ENCODE results near the gene KDM3A. TPM values are rescaled to one million over a fixed set of nuclear protein-coding genes. Genes with fewer than 3 reads are reported as not detected.

Gene KDM3A
- total and polyA plus RNA-seq, 2 of the 8 experiments (the other 6 are each of a cell fraction or from before 2014, with no cell fraction given), result 15.8 to 29.2 TPM

GRCh38 chr2:86498468-86499260, 57.5 kb downstream of the KDM3A start:
- Histone ChIP-seq H2BK20ac (ENCODE audit: low read length) (no peak overlapping the region), H3K14ac (ENCODE audit: insufficient read length) (no peak overlapping the region), H3K9me3 (ENCODE audit: insufficient read depth in 2 of 2, low read depth in 1 of 2, low read length in 1 of 2) (peaks cover 16 to 24% of the 10 kb centered on the region in 2 experiments), H2AFZ (ENCODE audit: low read length) (no peak overlapping the region), H3K23me2 (ENCODE audit: low read depth, low read length) (no peaks in the 10 kb centered on the region), H4K20me1 (replicated peaks in 1 of 2; ENCODE audit: control insufficient read depth in 1 of 2, insufficient read depth in 2 of 2, low read length in 2 of 2) (no peaks in the 10 kb centered on the region), H3K23ac (ENCODE audit: insufficient read length) (no peak overlapping the region), H4K91ac (replicated peaks; ENCODE audit: insufficient read length, low read length) (no peak overlapping the region), H3K27me3 (replicated peaks in 1 of 4; ENCODE audit: control insufficient read depth in 3 of 4, extremely low read depth in 1 of 4, insufficient read depth in 3 of 4, low read length in 3 of 4) (no peaks in the 10 kb centered on the region), H3K4me1 (replicated peaks in 1 of 4; ENCODE audit: control insufficient read depth in 3 of 4, insufficient read depth in 4 of 4, low read length in 3 of 4) (no peaks in the 10 kb centered on the region), H4K5ac (ENCODE audit: insufficient read length, low read depth, low read length) (no peak overlapping the region), H3K4me3 (ENCODE audit: extremely low read depth in 1 of 4, insufficient read depth in 2 of 4, low read depth in 3 of 4, low read length in 4 of 4) (no peak overlapping the region), H3K4ac (replicated peaks; ENCODE audit: insufficient read length, low read depth, low read length) (no peak overlapping the region), H2AK5ac (ENCODE audit: low read depth, low read length) (no peak overlapping the region), H3K79me2 (ENCODE audit: control insufficient read depth in 1 of 2, insufficient read depth in 2 of 2, low read length in 2 of 2) (no peaks in the 10 kb centered on the region), H4K8ac (ENCODE audit: extremely low read depth, insufficient read depth, low read length) (no peak overlapping the region), H3K27ac (ENCODE audit: low read depth, low read length) (no peak overlapping the region), H3K56ac (replicated peaks; ENCODE audit: insufficient read length, low read depth, low read length) (no peak overlapping the region), H3K4me2 (ENCODE audit: insufficient read depth in 1 of 2, low read depth in 2 of 2, low read length in 2 of 2) (no peak overlapping the region), H3K9ac (replicated peaks in 1 of 4; ENCODE audit: extremely low read depth in 1 of 4, low read depth in 3 of 4, low read length in 3 of 4) (no peak overlapping the region), H2BK12ac (ENCODE audit: low read depth, low read length) (no peak overlapping the region), H2BK5ac (ENCODE audit: low read depth, low read length) (no peak overlapping the region), H3K79me1 (ENCODE audit: low read depth, low read length) (no peaks in the 10 kb centered on the region), H2BK120ac (replicated peaks; ENCODE audit: low read depth, low read length) (no peak overlapping the region), H3K18ac (ENCODE audit: extremely low read depth, low read length) (no peak overlapping the region), H2BK15ac (ENCODE audit: low read length) (no peak overlapping the region), H3K36me3 (ENCODE audit: control insufficient read depth in 2 of 4, insufficient read depth in 4 of 4, low read length in 3 of 4) (peaks cover 0 to 51% (median 15%) of the 10 kb centered on the region in 4 experiments; a peak in 6 of 8 replicates)
- WGBS, 2 experiments (ENCODE audit: extremely low coverage in 1 of 2, insufficient coverage in 1 of 2, insufficient read length in 1 of 2, insufficient replicate concordance in 2 of 2, low coverage in 1 of 2, low lambda C conversion rate in 2 of 2, missing lambda C conversion rate in 1 of 2), result 89% methylated on average over 3 of the region's 3 CpGs; no CpG with 5 or more reads in 1 of the 2 experiments
- POLR2A ChIA-PET (ENCODE audit: partially characterized antibody), result no interaction called here
- CTCF ChIA-PET (ENCODE audit: partially characterized antibody), result interaction anchor here (2.1 kb wide), 1 partner anchor 12 kb away, joined by 7 read pairs; no protein-coding TSS in a partner anchor
- no peak for FAIRE-seq
- DNase-seq (ENCODE audit: low read depth in 1 of 2, low spot score in 2 of 2), result no peak
- no peak for TF ChIP-seq BACH1 (IDR thresholded peaks at IDR 0.05; ENCODE audit: low read length)
- TF ChIP-seq TEAD4 (IDR thresholded peaks at IDR 0.05; ENCODE audit: low read depth, low read length), result no peak
- no peak for TF ChIP-seq YY1 (IDR thresholded peaks at IDR 0.05; ENCODE audit: low read depth, low read length)
- TF ChIP-seq PHF8 (conservative IDR thresholded peaks at IDR 0.05; ENCODE audit: low read depth, low read length), result no peak
- TF ChIP-seq RNF2 (IDR thresholded peaks at IDR 0.05; ENCODE audit: borderline replicate concordance, low read depth, low read length, missing control alignments, poor library complexity, severe bottlenecking), result no peak
- TF ChIP-seq CBX8 (IDR thresholded peaks at IDR 0.05; ENCODE audit: borderline replicate concordance, low read depth, low read length), result no peak
- no peak for TF ChIP-seq NRF1 (IDR thresholded peaks at IDR 0.05; ENCODE audit: low read depth, low read length)
- TF ChIP-seq ZNF274 (IDR thresholded peaks at IDR 0.05; ENCODE audit: borderline replicate concordance, extremely low read depth, low read length), result no peak
- no peak for TF ChIP-seq JUND (IDR thresholded peaks at IDR 0.05; ENCODE audit: low read length)
- no peak for TF ChIP-seq RBBP5 (IDR thresholded peaks at IDR 0.05; ENCODE audit: borderline replicate concordance, low read depth, low read length)
- TF ChIP-seq ATF3 (IDR thresholded peaks at IDR 0.05; ENCODE audit: insufficient read depth, low read depth, low read length), result no peak
- TF ChIP-seq HDAC6 (IDR thresholded peaks at IDR 0.05; ENCODE audit: low read depth, low read length), result no peak
- TF ChIP-seq CREB1 (IDR thresholded peaks at IDR 0.05), result no peak
